SK-N-MC (cell line): ENCODE results near the gene ABCC1.
"Not testable (repeated sequence)": the region's sequence is repeated elsewhere in the genome, so short reads cannot be mapped to it uniquely, and the experiment has no call there.

ENCODE experiments used
- DNase-seq: peaks from one replicate; pipeline ENCODE4 v3.0.0-alpha.2; 2011; ENCODE audit warnings: low read depth, low spot score
- H3K27ac ChIP-seq: fragments of 200-600 bp; sonication (generic); 2 replicates; pipeline ENCODE4 v1.5.1; 2016; ENCODE audit warnings: mixed run types
- H3K36me3 ChIP-seq: fragments of 200-600 bp; sonication (generic); 2 replicates; pipeline ENCODE4 v1.6.1; 2017; ENCODE audit warnings: antibody characterized with exemption, low read length, mixed read lengths; ENCODE audit not compliant: insufficient read depth
- H3K4me3 ChIP-seq: fragments of 200-600 bp; sonication (generic); 2 replicates; pipeline ENCODE4 v1.5.1; 2016
- H3K9ac ChIP-seq: fragments of 200-600 bp; sonication (generic); 2 replicates; pipeline ENCODE4 v1.8.0; 2017; ENCODE audit warnings: mixed run types, mixed read lengths; ENCODE audit not compliant: insufficient read length
- H3K9me3 ChIP-seq: fragments of 200-600 bp; sonication (generic); 2 replicates; pipeline ENCODE4 v1.6.1; 2017; ENCODE audit warnings: low read depth, mild to moderate bottlenecking, antibody characterized with exemption, low read length, moderate library complexity, mixed read lengths
- EZH2 ChIP-seq: fragments of 200-600 bp; sonication (generic); IDR thresholded peaks from one replicate; pipeline ENCODE4 v1.6.1; 2017; ENCODE audit warnings: antibody characterized with exemption
- FOXP2 ChIP-seq: optimal IDR thresholded peaks from 2 replicates; pipeline ENCODE3; 2011; ENCODE audit warnings: mild to moderate bottlenecking, moderate library complexity; ENCODE audit not compliant: insufficient read depth; ENCODE audit errors: extremely low read length, control extremely low read depth
- POLR2AphosphoS5 ChIP-seq: IDR thresholded peaks from 2 replicates; pipeline ENCODE4 v1.6.1; 2012; ENCODE audit warnings: mild to moderate bottlenecking, low read depth, low read length, borderline replicate concordance

Gene ABCC1

DNA sequence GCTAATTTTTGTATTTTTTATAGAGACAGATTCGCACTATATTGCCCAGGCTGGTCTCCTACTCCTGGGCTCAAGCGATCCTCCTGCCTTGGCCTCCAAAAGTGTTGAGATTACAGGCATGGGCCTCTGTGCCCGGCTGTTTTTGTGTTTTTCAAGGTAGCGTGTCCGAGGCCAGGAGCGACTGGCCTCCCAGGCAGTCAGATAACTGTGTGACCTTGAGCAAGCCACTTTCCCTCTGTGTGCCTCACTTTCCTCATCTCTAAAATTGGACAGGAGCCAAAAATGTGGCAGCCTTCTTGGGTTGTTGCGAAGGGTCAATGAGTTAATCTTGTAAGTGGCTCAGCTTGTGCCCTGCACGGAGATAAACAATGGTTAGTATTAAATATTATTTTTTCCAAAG is 2.4 kb downstream of the ABCC1 start:
- DNase-seq, result no peak
- H3K9me3 ChIP-seq, result no peaks in the 10 kb centered on the region
- H3K36me3 ChIP-seq, result no peaks in the 10 kb centered on the region
- no peak overlapping the region for H3K4me3 ChIP-seq
- H3K27ac ChIP-seq, result no peak overlapping the region
- H3K9ac ChIP-seq, result no peak overlapping the region
- no peak for TF ChIP-seq FOXP2
- TF ChIP-seq EZH2, result no peak
- TF ChIP-seq POLR2AphosphoS5, result no peak

DNA sequence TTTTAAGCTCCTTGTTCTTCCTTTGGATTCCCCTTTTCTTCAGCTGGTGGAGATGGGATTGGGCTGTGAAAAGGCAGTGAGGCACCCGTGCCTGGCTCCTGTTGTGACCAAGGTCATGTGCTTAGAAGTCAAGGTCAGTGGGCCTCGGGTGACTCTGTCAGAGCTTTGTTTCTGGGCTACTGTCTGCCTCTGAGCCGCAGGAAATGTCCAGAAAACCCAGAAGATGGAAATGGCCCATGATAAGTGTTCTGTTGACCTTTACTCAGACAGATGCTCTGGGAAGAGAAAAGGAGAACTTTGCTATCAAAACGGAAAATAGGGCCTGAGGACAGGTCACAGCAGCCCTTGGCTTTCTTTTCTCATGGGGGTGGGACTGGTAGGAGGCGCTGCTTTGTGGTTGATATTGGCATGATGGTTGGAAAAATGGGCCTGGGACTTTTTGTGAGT is 2.9 kb downstream of the ABCC1 start:
- no peaks in the 10 kb centered on the region for H3K9me3 ChIP-seq
- H3K9ac ChIP-seq, result no peak overlapping the region
- TF ChIP-seq FOXP2 (no peak), EZH2 (no peak), POLR2AphosphoS5 (no peak)
- H3K4me3 ChIP-seq, result no peak overlapping the region
- H3K36me3 ChIP-seq, result no peaks in the 10 kb centered on the region
- DNase-seq, result no peak
- no peak overlapping the region for H3K27ac ChIP-seq

DNA sequence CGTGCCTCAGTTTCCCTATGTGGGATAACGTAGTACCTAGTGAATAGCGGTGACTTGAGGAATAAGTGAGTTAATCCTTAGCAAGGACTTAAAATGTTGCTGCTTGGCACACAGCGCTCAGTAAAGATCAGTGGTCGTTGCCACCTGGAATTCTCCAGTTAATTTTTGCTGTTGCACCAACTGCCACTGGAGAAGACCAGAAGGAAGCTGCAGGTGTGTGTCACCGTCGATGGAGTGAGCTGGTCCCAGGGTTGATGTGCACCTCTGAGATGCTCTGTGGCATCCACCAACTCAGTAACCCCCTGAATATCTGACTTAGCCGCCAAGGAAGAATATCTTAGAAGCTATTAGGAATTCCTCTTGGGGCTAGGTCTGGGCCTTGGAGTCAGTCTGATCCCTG is 4.1 kb downstream of the ABCC1 start:
- H3K9me3 ChIP-seq, result no peaks in the 10 kb centered on the region
- no peak overlapping the region for H3K27ac ChIP-seq
- H3K4me3 ChIP-seq, result no peak overlapping the region
- TF ChIP-seq EZH2 (no peak), POLR2AphosphoS5 (no peak), FOXP2 (no peak)
- DNase-seq, result no peak
- no peaks in the 10 kb centered on the region for H3K36me3 ChIP-seq
- no peak overlapping the region for H3K9ac ChIP-seq

DNA sequence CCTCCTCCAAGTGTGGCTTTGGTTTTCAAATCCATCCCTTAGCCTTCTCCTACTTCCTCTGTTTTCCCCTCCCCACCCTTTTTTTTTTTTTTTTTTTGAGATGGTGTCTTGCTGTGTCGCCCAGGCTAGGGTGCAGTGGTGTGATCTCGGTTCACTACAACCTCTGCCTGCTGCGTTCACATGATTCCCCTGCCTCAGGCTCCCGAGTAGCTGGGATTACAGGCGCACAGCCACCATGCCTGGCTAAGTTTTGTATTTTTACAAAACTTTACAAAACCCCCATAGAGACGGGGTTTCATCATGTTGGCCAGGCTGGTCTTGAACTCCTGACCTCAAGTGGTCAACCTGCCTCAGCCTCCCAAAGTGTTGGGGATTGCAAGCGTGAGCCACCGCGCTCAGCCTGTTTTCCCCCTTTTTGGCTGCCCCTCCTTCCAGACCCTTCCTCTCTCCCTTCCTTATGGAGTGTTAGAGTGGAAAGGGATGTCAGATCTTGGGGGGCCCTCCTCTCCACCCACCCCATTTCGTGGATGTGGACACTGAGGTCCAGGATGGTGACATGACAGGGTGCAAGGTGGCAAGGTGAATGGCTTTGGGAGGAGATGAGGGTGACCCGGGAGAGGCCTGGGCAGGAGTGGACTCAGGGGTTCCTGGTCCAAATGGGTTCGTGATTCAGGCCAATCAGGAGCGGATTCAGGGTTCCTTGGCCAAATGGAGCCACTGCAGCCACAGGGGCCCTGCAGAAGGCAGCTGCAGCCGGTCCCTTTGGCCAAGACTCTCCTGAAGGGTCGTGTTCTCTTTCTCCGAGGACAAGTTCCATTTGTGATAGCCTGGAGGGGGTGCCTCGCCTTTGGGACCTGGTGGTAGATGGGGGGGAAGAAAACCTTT is 4.8 kb downstream of the ABCC1 start:
- Histone ChIP-seq H3K9me3 (no peaks in the 10 kb centered on the region), H3K9ac (no peak overlapping the region), H3K27ac (no peak overlapping the region), H3K4me3 (no peak overlapping the region), H3K36me3 (no peaks in the 10 kb centered on the region)
- TF ChIP-seq POLR2AphosphoS5 (no peak), EZH2 (no peak), FOXP2 (no peak)
- DNase-seq, result no peak

DNA sequence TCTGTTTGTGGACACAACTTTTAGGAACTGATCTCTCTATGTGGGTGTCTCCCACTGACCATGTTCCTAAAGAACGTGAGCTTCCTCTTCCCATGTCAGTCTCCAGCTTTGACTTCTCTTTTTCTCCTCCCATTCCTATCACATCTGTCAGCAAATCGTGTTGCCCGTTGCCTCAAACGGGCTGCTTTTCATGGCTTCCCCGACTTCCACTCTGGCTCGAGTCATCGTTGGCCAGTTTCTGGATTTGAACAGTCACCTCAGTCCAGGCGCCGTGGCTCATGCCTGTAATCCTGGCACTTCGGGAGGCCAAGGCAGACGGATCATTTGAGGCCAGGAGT is 5.4 kb downstream of the ABCC1 start:
- Histone ChIP-seq H3K9me3 (no peaks in the 10 kb centered on the region), H3K4me3 (no peak overlapping the region), H3K27ac (no peak overlapping the region), H3K36me3 (no peaks in the 10 kb centered on the region), H3K9ac (no peak overlapping the region)
- no peak for DNase-seq
- no peak for TF ChIP-seq EZH2
- TF ChIP-seq FOXP2, result no peak
- no peak for TF ChIP-seq POLR2AphosphoS5

DNA sequence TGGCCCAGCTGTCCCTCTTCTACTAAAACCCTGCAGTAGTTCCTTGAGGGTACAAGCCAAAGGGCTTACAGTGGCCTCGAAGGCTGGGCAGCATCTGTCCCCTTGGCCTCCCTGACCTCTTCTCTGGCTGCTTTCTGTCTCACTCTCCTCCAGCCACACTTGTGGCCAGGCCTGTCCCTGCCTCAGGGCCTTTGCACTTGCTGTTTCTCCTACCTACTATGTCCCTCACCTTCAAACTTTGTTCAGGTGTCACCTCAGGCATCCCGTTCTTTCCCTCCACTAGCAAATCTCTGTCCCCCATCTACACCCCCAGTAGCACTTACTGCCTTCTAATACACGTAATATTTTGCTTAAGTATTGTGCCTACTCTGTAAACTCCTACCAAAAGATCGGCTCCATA is 6.0 kb downstream of the ABCC1 start:
- Histone ChIP-seq H3K36me3 (no peaks in the 10 kb centered on the region), H3K9ac (no peak overlapping the region), H3K27ac (no peak overlapping the region), H3K9me3 (no peaks in the 10 kb centered on the region), H3K4me3 (no peak overlapping the region)
- TF ChIP-seq EZH2, result no peak
- no peak for TF ChIP-seq POLR2AphosphoS5
- TF ChIP-seq FOXP2, result no peak
- DNase-seq, result no peak

DNA sequence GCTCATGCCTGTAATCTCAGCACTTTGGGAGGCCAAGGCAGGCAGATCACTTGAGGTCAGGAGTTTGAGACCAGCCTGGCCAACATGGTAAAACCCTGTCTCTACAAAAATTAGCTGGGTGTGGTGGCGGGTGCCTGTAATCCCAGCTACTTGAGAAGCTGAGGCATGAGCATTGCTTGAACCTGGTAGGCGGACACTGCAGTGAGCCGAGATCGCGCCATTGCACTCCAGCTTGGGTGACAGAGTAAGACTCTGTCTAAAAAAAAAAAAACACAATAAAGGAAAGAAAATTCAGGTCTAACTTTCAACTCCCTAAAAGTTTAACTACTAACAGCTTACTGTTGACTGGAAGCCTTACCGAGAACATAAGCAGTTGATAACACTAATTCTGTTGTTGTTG is 6.7 kb downstream of the ABCC1 start:
- DNase-seq, H3K9ac ChIP-seq, H3K4me3 ChIP-seq, H3K27ac ChIP-seq, H3K36me3 ChIP-seq, H3K9me3 ChIP-seq: not testable (repeated sequence)

DNA sequence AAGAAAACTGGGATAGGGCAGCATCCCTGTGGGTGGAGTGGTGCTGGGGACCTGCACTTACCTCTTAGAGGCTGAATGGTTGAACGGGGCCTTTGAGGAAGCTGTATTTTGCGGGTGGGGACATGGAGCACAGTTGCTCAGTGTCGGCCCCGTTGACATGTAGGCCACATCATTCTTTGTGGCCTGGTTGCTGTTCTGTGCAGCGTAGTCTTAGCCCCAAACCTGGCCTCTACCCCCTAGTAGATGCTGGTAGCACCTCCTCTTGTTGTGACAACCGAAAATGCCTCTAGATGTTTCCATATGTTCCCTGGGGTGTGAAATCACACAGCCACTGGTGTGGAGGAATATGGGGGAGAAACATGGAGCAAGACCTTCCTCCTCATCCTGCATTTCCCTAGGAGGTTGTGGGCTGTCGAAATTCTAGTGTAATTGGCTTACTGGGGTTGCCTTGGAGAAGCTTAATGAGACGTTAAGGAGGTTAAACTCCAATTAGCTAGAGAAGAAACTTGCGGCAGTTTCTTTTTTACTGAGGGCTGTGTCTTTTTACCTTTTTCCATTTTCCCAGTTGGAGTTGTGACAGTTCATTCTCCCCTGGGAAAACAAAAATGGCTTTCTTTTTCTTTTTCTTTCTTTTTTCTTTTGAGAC is 9.4 kb downstream of the ABCC1 start:
- H3K9me3 ChIP-seq, result no peaks in the 10 kb centered on the region
- TF ChIP-seq POLR2AphosphoS5 (no peak), EZH2 (no peak), FOXP2 (no peak)
- no peak for DNase-seq
- no peak overlapping the region for H3K4me3 ChIP-seq
- no peaks in the 10 kb centered on the region for H3K36me3 ChIP-seq
- no peak overlapping the region; the same call in 1 of the 2 replicates for H3K27ac ChIP-seq
- H3K9ac ChIP-seq, result no peak overlapping the region
